K562 (cell line): ENCODE results near the gene SZT2. TPM values are rescaled to one million over a fixed set of nuclear protein-coding genes. Genes with fewer than 3 reads are reported as not detected.

Experiments used
- FOXA3 ChIP-seq, 2 experiments: fragments of 450-650 bp in 1 of 2; sonication (generic) in 1 of 2; formaldehyde crosslinking; IDR thresholded peaks in 1 of 2; conservative IDR thresholded peaks in 1 of 2; 2 replicates each; pipeline versions ENCODE4 v1.4.0 to v1.8.0; 2020 to 2022; ENCODE audit warnings: mild to moderate bottlenecking in 2 of 2, missing genetic modification reagents in 1 of 2
- POLR3A ChIP-seq: IDR thresholded peaks from 2 replicates; pipeline ENCODE4 v1.6.1; 2011; ENCODE audit warnings: borderline replicate concordance, mild to moderate bottlenecking, moderate library complexity; ENCODE audit not compliant: insufficient read length, insufficient read depth; ENCODE audit errors: extremely low read depth
- RB1 ChIP-seq: fragments of 450-650 bp; IDR thresholded peaks from 2 replicates; pipeline ENCODE4 v1.6.1; 2017; ENCODE audit warnings: low read depth, mild to moderate bottlenecking
- SMAD2 ChIP-seq: fragments of 150-350 bp; IDR thresholded peaks from 2 replicates; pipeline ENCODE4 v1.6.1; 2014; ENCODE audit warnings: low read depth, mild to moderate bottlenecking, low read length
- SRSF7 ChIP-seq: fragments of 200-400 bp; formaldehyde crosslinking; optimal IDR thresholded peaks from 2 replicates; pipeline ENCODE3; 2017; ENCODE audit warnings: mild to moderate bottlenecking, low read depth, low read length
- ZNF668 ChIP-seq: fragments of 250-450 bp; sonication (Bioruptor Pico); IDR thresholded peaks from 2 replicates; pipeline ENCODE4 v1.8.0; 2022; ENCODE audit warnings: mild to moderate bottlenecking, inconsistent platforms
- polyA plus RNA-seq, 8 experiments: library from polyadenylated mRNA; depleted of rRNA in 4 of 8; stranded (reverse) in 5 of 8; unstranded in 3 of 8; fragments of >200 nt; fragmentation: Nextera tagmentation in 2 of 8; fragmentation: Illumina TruSeq in 1 of 8; extraction: Ambion mirVana in 2 of 8; extraction: Trizol in 1 of 8; gene quantifications; 2 replicates each; pipeline versions ENCODE4 v1.2.1 to v1.2.3, GENCODE V29; 2011 to 2014; ENCODE audit warnings: inconsistent platforms in 1 of 8, missing spikeins in 1 of 8
- total RNA-seq, 7 experiments: library from RNA; depleted of rRNA in 6 of 7; stranded (reverse); fragments of >200 nt in 6 of 7; fragmentation: Illumina TruSeq in 2 of 7; extraction: Trizol in 2 of 7; gene quantifications; 2 replicates each; pipeline versions ENCODE4 v1.2.1 to v1.2.3, GENCODE V29; 2011 to 2021; ENCODE audit warnings: low replicate concordance in 1 of 7
- TF ChIP-seq, protein P1 (sequence below): fragments of 250-450 bp; sonication (Bioruptor Pico); IDR thresholded peaks from 2 replicates; pipeline ENCODE4 v1.5.1; 2021; ENCODE audit warnings: mild to moderate bottlenecking
- TF ChIP-seq, protein P2 (sequence below), 3 experiments: fragments of 200-800 bp in 1 of 3; fragments of 250-450 bp in 1 of 3; fragments of 450-650 bp in 1 of 3; sonication (Bioruptor Pico) in 1 of 3; sonication (Bioruptor generic) in 1 of 3; formaldehyde crosslinking in 1 of 3; IDR thresholded peaks; 2 replicates each; pipeline versions ENCODE4 v1.6.1 to v1.8.0; 2016 to 2022; ENCODE audit warnings: mild to moderate bottlenecking in 2 of 3, missing genetic modification characterization in 2 of 3, missing compliant biosample characterization in 1 of 3, moderate library complexity in 1 of 3

Gene SZT2
- total and polyA plus RNA-seq, 9 of the 15 experiments (the other 6 are each of a cell fraction or from before 2014, with no cell fraction given) = 0.88 to 31.0 (median 12.8) TPM

DNA sequence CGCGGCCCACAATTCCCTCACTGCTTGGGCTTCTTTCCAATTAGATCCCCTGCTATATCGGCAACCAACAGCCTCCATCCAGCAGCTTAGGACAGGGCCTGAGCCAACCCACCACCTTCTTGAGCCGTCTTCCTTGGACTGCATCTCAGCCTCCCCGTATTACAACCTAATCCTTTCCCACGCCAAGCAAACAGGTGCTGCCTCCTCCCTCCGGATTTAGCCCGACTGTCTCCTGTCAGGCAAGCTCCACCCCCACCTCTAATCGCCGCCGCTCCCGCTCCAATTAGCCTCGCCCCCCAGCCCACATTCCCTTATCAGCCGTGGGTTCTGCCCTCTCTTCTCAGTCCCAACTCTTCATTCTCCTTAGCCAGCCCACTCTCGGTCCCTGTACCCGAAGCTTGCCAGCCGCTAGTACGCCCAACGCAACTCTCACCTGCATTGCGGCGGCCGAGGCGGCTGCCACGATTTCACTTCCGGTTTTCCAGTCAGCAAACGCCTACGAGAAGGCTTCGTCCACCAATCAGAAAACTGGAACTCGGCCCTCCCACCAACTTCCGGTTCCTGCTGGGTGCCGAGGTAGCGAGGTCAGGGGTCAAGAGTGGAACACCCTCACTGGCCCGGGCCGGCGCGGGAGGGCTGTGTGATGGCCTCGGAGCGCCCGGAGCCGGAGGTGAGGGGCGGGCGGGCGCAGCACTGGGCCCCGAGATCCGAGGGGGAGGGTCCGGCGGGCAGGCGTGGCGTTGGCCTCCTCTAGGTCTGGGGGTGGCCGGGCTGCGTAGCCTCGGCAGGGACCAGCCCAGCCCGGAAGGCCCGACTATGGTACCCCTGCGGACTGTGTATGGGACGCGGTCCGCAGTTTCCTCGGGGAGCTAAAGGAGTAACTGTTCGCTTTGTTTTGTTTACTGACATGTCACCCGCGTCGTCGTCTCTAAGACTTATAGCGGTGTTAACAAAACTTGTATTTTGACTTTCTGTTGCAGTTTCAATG, at the start of gene SZT2, which contains the start of gene MED8 (continued):
- peak; percentile 58; the same call in 1 of the 2 replicates for TF ChIP-seq RB1
- TF ChIP-seq POLR3A = no peak
- no peak for TF ChIP-seq SMAD2
- no peak for TF ChIP-seq SRSF7
- TF ChIP-seq, protein P1, sequence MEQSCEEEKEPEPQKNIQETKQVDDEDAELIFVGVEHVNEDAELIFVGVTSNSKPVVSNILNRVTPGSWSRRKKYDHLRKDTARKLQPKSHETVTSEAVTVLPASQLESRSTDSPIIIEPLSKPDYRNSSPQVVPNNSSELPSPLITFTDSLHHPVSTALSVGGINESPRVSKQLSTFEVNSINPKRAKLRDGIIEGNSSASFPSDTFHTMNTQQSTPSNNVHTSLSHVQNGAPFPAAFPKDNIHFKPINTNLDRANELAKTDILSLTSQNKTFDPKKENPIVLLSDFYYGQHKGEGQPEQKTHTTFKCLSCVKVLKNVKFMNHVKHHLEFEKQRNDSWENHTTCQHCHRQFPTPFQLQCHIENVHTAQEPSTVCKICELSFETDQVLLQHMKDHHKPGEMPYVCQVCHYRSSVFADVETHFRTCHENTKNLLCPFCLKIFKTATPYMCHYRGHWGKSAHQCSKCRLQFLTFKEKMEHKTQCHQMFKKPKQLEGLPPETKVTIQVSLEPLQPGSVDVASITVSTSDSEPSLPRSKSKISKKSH = no peak
- no peak for TF ChIP-seq FOXA3 (CRISPR knock-in tag; conservative IDR thresholded peaks at IDR 0.05 in 1 of 2, IDR thresholded peaks at IDR 0.05 in 1 of 2)
- TF ChIP-seq, protein P2, sequence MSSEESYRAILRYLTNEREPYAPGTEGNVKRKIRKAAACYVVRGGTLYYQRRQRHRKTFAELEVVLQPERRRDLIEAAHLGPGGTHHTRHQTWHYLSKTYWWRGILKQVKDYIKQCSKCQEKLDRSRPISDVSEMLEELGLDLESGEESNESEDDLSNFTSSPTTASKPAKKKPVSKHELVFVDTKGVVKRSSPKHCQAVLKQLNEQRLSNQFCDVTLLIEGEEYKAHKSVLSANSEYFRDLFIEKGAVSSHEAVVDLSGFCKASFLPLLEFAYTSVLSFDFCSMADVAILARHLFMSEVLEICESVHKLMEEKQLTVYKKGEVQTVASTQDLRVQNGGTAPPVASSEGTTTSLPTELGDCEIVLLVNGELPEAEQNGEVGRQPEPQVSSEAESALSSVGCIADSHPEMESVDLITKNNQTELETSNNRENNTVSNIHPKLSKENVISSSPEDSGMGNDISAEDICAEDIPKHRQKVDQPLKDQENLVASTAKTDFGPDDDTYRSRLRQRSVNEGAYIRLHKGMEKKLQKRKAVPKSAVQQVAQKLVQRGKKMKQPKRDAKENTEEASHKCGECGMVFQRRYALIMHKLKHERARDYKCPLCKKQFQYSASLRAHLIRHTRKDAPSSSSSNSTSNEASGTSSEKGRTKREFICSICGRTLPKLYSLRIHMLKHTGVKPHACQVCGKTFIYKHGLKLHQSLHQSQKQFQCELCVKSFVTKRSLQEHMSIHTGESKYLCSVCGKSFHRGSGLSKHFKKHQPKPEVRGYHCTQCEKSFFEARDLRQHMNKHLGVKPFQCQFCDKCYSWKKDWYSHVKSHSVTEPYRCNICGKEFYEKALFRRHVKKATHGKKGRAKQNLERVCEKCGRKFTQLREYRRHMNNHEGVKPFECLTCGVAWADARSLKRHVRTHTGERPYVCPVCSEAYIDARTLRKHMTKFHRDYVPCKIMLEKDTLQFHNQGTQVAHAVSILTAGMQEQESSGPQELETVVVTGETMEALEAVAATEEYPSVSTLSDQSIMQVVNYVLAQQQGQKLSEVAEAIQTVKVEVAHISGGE (CRISPR knock-in tag; IDR thresholded peaks at IDR 0.05) = peak in 2 of 3 experiments; percentile 46 to 92; a peak in 3 of 6 replicates
- TF ChIP-seq ZNF668 (CRISPR knock-in tag) = no peak
